H1 (cell line): ENCODE data around the gene ZNF620. TPM values are rescaled to one million over a fixed set of nuclear protein-coding genes. Genes with fewer than 3 reads are reported as not detected.

Source experiments
- CTCF ChIA-PET: fragments of 300-600 bp; sonication (Branson Sonifier 250); formaldehyde crosslinking; loops from one replicate; lab custom pipeline; 2021; ENCODE audit not compliant: partially characterized antibody; lab: Charles Lee
- POLR2A ChIA-PET: fragments of 300-600 bp; sonication (Branson Sonifier 250); formaldehyde crosslinking; loops from one replicate; lab custom pipeline; 2021; ENCODE audit warnings: inconsistent platforms; ENCODE audit not compliant: partially characterized antibody; lab: Charles Lee
- DNase-seq, 2 experiments: peaks; one replicate each; pipeline versions ENCODE4 v3.0.0 to v3.0.0-alpha.2; 2010 to 2022; ENCODE audit warnings: low spot score in 2 of 2, low read depth in 1 of 2, mixed read lengths in 1 of 2
- FAIRE-seq: peaks from 2 replicates; lab custom pipeline; 2011; peaks lifted over from hg19 to GRCh38; lab: Jason Lieb, UNC
- H2AFZ ChIP-seq: 2 replicates; pipeline ENCODE4 v1.8.1; 2012; ENCODE audit warnings: low read length, inconsistent platforms
- H2AK5ac ChIP-seq: 2 replicates; pipeline ENCODE4 v1.6.1; 2013; ENCODE audit warnings: low read depth, low read length
- H2BK120ac ChIP-seq: replicated peaks from 2 replicates; pipeline ENCODE3; 2013; ENCODE audit warnings: low read depth, low read length, inconsistent platforms
- H2BK12ac ChIP-seq: 2 replicates; pipeline ENCODE4 v1.6.1; 2013; ENCODE audit warnings: low read depth, low read length
- H2BK15ac ChIP-seq: 2 replicates; pipeline ENCODE4 v1.6.1; 2013; ENCODE audit warnings: low read length
- H2BK20ac ChIP-seq: 2 replicates; pipeline ENCODE4 v1.6.1; 2013; ENCODE audit warnings: low read length
- H2BK5ac ChIP-seq: 2 replicates; pipeline ENCODE4 v1.6.1; 2013; ENCODE audit warnings: low read depth, low read length
- H3K14ac ChIP-seq: 2 replicates; pipeline ENCODE4 v1.6.1; 2013; ENCODE audit warnings: inconsistent platforms; ENCODE audit not compliant: insufficient read length
- H3K18ac ChIP-seq: 2 replicates; pipeline ENCODE4 v1.6.1; 2013; ENCODE audit warnings: low read length; ENCODE audit errors: extremely low read depth
- H3K23ac ChIP-seq: 2 replicates; pipeline ENCODE4 v1.6.1; 2013; ENCODE audit warnings: inconsistent platforms; ENCODE audit not compliant: insufficient read length
- H3K23me2 ChIP-seq: 2 replicates; pipeline ENCODE4 v1.6.1; 2013; ENCODE audit warnings: low read depth, low read length
- H3K27ac ChIP-seq: 2 replicates; pipeline ENCODE4 v1.6.1; 2011; ENCODE audit warnings: low read depth, low read length, inconsistent platforms
- H3K27me3 ChIP-seq, 4 experiments: replicated peaks in 1 of 4; 1 replicate in 1 of 4; 2 replicates in 3 of 4; pipeline versions ENCODE4 v1.6.1 to v1.8.1; 2011 to 2013; ENCODE audit warnings: low read length in 3 of 4, mild to moderate bottlenecking in 3 of 4, inconsistent platforms in 2 of 4, mixed read lengths in 2 of 4, moderate library complexity in 1 of 4; ENCODE audit not compliant: control insufficient read depth in 3 of 4, insufficient read depth in 3 of 4; ENCODE audit errors: extremely low read depth in 1 of 4
- H3K36me3 ChIP-seq, 4 experiments: 2 replicates each; pipeline versions ENCODE4 v1.6.1 to v1.8.1; 2011 to 2013; ENCODE audit warnings: mild to moderate bottlenecking in 4 of 4, low read length in 3 of 4, moderate library complexity in 2 of 4, control low read depth in 1 of 4, inconsistent platforms in 1 of 4; ENCODE audit not compliant: insufficient read depth in 4 of 4, control insufficient read depth in 2 of 4
- H3K4ac ChIP-seq: replicated peaks from 2 replicates; pipeline ENCODE3; 2013; ENCODE audit warnings: low read length, low read depth, mixed read lengths, inconsistent platforms; ENCODE audit not compliant: insufficient read length
- H3K4me1 ChIP-seq, 4 experiments: replicated peaks in 1 of 4; 1 replicate in 1 of 4; 2 replicates in 3 of 4; pipeline versions ENCODE4 v1.6.1 to v1.8.1; 2011 to 2013; ENCODE audit warnings: low read length in 3 of 4, inconsistent platforms in 2 of 4, mixed read lengths in 1 of 4; ENCODE audit not compliant: insufficient read depth in 4 of 4, control insufficient read depth in 3 of 4
- H3K4me2 ChIP-seq, 2 experiments: 2 replicates each; pipeline versions ENCODE4 v1.6.1 to v1.8.1; 2011 to 2013; ENCODE audit warnings: low read depth in 2 of 2, low read length in 2 of 2, control low read depth in 1 of 2, inconsistent platforms in 1 of 2, mild to moderate bottlenecking in 1 of 2; ENCODE audit not compliant: insufficient read depth in 1 of 2
- H3K4me3 ChIP-seq, 4 experiments: fragments of 200-600, 300-600 bp in 1 of 4; sonication (generic), shearing (Covaris generic), sonication (Bioruptor Twin) in 1 of 4; 2 replicates each; pipeline versions ENCODE4 v1.5.1 to v1.8.1; 2011 to 2016; ENCODE audit warnings: low read length in 4 of 4, low read depth in 3 of 4, control low read depth in 2 of 4, inconsistent platforms in 2 of 4, mild to moderate bottlenecking in 2 of 4, mixed read lengths in 1 of 4, moderate library complexity in 1 of 4; ENCODE audit not compliant: insufficient read depth in 2 of 4; ENCODE audit errors: extremely low read depth in 1 of 4
- H3K56ac ChIP-seq: replicated peaks from 2 replicates; pipeline ENCODE3; 2013; ENCODE audit warnings: low read depth, mild to moderate bottlenecking, mixed read lengths, low read length, inconsistent platforms; ENCODE audit not compliant: insufficient read length
- H3K79me1 ChIP-seq: 2 replicates; pipeline ENCODE4 v1.6.1; 2013; ENCODE audit warnings: low read depth, low read length, control low read depth
- H3K79me2 ChIP-seq, 2 experiments: 2 replicates each; pipeline versions ENCODE4 v1.6.1 to v1.8.1; 2012 to 2013; ENCODE audit warnings: low read length in 2 of 2, mild to moderate bottlenecking in 2 of 2, inconsistent platforms in 1 of 2; ENCODE audit not compliant: insufficient read depth in 2 of 2, control insufficient read depth in 1 of 2
- H3K9ac ChIP-seq, 4 experiments: replicated peaks in 1 of 4; 1 replicate in 1 of 4; 2 replicates in 3 of 4; pipeline versions ENCODE4 v1.6.1 to v1.8.1; 2011 to 2013; ENCODE audit warnings: low read depth in 3 of 4, low read length in 3 of 4, control low read depth in 2 of 4, mild to moderate bottlenecking in 2 of 4, moderate library complexity in 2 of 4, inconsistent platforms in 1 of 4; ENCODE audit errors: extremely low read depth in 1 of 4
- H3K9me3 ChIP-seq, 2 experiments: 2 replicates each; pipeline versions ENCODE4 v1.6.1 to v1.8.1; 2012 to 2013; ENCODE audit warnings: mild to moderate bottlenecking in 2 of 2, moderate library complexity in 2 of 2, control low read depth in 1 of 2, inconsistent platforms in 1 of 2, low read depth in 1 of 2, low read length in 1 of 2, mixed read lengths in 1 of 2; ENCODE audit not compliant: insufficient read depth in 2 of 2
- H4K20me1 ChIP-seq, 2 experiments: replicated peaks in 1 of 2; 2 replicates each; pipeline versions ENCODE3 to v1.8.1; 2011 to 2013; ENCODE audit warnings: inconsistent platforms in 2 of 2, low read length in 2 of 2, mild to moderate bottlenecking in 1 of 2; ENCODE audit not compliant: insufficient read depth in 2 of 2, control insufficient read depth in 1 of 2
- H4K5ac ChIP-seq: 2 replicates; pipeline ENCODE4 v1.6.1; 2013; ENCODE audit warnings: low read length, low read depth, mixed read lengths, inconsistent platforms; ENCODE audit not compliant: insufficient read length
- H4K8ac ChIP-seq: 2 replicates; pipeline ENCODE4 v1.8.0; 2013; ENCODE audit warnings: mild to moderate bottlenecking, moderate library complexity, low read length, inconsistent platforms; ENCODE audit not compliant: insufficient read depth; ENCODE audit errors: extremely low read depth
- H4K91ac ChIP-seq: replicated peaks from 2 replicates; pipeline ENCODE3; 2013; ENCODE audit warnings: low read length, mixed read lengths, inconsistent platforms; ENCODE audit not compliant: insufficient read length
- BACH1 ChIP-seq: IDR thresholded peaks from 2 replicates; pipeline ENCODE4 v1.6.1; 2012; ENCODE audit warnings: low read length, improper control_type of control experiment
- BCL11A ChIP-seq, 2 experiments: IDR thresholded peaks; one replicate each; pipeline ENCODE4 v1.6.1; 2011; ENCODE audit warnings: low read depth in 2 of 2, low read length in 2 of 2, mild to moderate bottlenecking in 2 of 2
- CHD1 ChIP-seq: IDR thresholded peaks from 2 replicates; pipeline ENCODE4 v1.6.1; 2012; ENCODE audit warnings: low read depth, low read length, improper control_type of control experiment
- EGR1 ChIP-seq: IDR thresholded peaks from 2 replicates; pipeline ENCODE4 v1.6.1; 2011; ENCODE audit warnings: low read depth, low read length, borderline replicate concordance
- GABPA ChIP-seq: IDR thresholded peaks from 2 replicates; pipeline ENCODE4 v1.6.1; 2011; ENCODE audit warnings: mild to moderate bottlenecking, low read length, moderate library complexity, borderline replicate concordance; ENCODE audit not compliant: insufficient read depth
- RNF2 ChIP-seq: fragments of 200-900, 300-1000 bp; sonication (generic); IDR thresholded peaks from 2 replicates; pipeline ENCODE4 v1.7.1; 2016; ENCODE audit warnings: borderline replicate concordance, low read depth, mild to moderate bottlenecking, antibody characterized with exemption, low read length; ENCODE audit not compliant: poor library complexity, severe bottlenecking; ENCODE audit errors: missing control alignments
- TAF1 ChIP-seq: IDR thresholded peaks from 2 replicates; pipeline ENCODE4 v1.6.1; 2011; ENCODE audit warnings: mild to moderate bottlenecking, low read depth, low read length
- YY1 ChIP-seq: IDR thresholded peaks from 2 replicates; pipeline ENCODE4 v1.6.1; 2011; ENCODE audit warnings: low read depth, mild to moderate bottlenecking, low read length
- WGBS, 2 experiments: shearing (Covaris generic) in 1 of 2; methylation state at CpG; one replicate each; pipeline versions ENCODE4 v1.1.6 to v1.1.7; 2013 to 2015; ENCODE audit warnings: low lambda C conversion rate in 2 of 2, mixed read lengths in 2 of 2, inconsistent platforms in 1 of 2, low coverage in 1 of 2, missing lambda C conversion rate in 1 of 2; ENCODE audit not compliant: insufficient replicate concordance in 2 of 2, insufficient coverage in 1 of 2, insufficient read length in 1 of 2; ENCODE audit errors: extremely low coverage in 1 of 2, missing lambda C conversion rate in 1 of 2; 5-methylcytosine and 5-hydroxymethylcytosine counted together
- polyA plus RNA-seq, 7 experiments: library from polyadenylated mRNA; depleted of rRNA in 3 of 7; stranded (reverse) in 5 of 7; unstranded in 2 of 7; fragments of >200 nt in 5 of 7; fragments of 200-250 nt in 2 of 7; gene quantifications; 1 replicate in 5 of 7; 2 replicates in 1 of 7; 4 replicates in 1 of 7; pipeline versions ENCODE4 v1.2.1 to v1.2.3, GENCODE V29; 2011 to 2013; ENCODE audit warnings: missing spikeins in 2 of 7, mixed read lengths in 2 of 7
- total RNA-seq: library from RNA; stranded (reverse); fragmentation: NEBNext Ultra II Directional; extraction: Animal tissue kit (Norgen Biotek cat#: 25700); gene quantifications from 2 replicates; pipeline ENCODE4 v1.2.1, GENCODE V29; 2021
- TF ChIP-seq, protein P1 (sequence below): IDR thresholded peaks from 2 replicates; pipeline ENCODE4 v1.6.1; 2011; ENCODE audit warnings: low read depth, mild to moderate bottlenecking, low read length; ENCODE audit not compliant: insufficient read depth
- TF ChIP-seq, protein P2 (sequence below): IDR thresholded peaks from 2 replicates; pipeline ENCODE4 v1.6.1; 2012; ENCODE audit warnings: inconsistent platforms

The ZNF620 gene
- total and polyA plus RNA-seq, 2 of the 8 experiments (the other 6 are each of a cell fraction or from before 2014, with no cell fraction given): 5.1 to 20.2 TPM

DNA sequence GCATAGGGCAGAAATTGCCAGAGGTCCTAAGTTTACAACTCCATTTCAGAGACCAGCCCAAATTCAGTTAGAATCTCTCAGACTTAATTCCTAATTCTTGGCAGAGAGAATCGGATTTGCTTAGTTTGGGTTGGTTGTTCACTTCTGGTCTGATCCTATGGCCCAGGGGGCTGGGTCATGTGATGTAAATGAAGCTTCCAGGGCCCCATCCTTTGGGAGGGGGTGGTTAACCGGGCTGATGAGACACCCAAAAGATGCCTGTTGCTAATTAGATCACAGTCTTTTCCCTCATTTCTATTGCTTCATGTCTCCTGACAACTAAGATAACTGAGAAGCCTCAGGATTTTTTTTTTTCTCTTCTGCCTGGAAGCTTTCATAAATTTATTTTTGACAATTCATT, 11.1 kb upstream of the ZNF620 start:
- H4K8ac ChIP-seq: no peak overlapping the region
- no peak overlapping the region for H2BK120ac ChIP-seq
- no peak overlapping the region for H3K23ac ChIP-seq
- no peak overlapping the region for H3K18ac ChIP-seq
- no peak overlapping the region for H3K27ac ChIP-seq
- no peaks in the 10 kb centered on the region for H3K36me3 ChIP-seq
- peak overlapping the region in 1 of 4 experiments; percentile 24; a peak in 2 of 7 replicates for H3K9ac ChIP-seq
- CTCF ChIA-PET: interaction anchor here (0.7 to 3.1 kb wide), 3 partner anchors 10 to 29 kb away, joined by 3 to 17 read pairs (median 3); partner anchors contain the start of gene ZNF620
- WGBS, 2 experiments: 62% methylated on average over 2 of the region's 2 CpGs; no CpG with 5 or more reads in 1 of the 2 experiments
- no peak overlapping the region for H4K5ac ChIP-seq
- H3K4me1 ChIP-seq: no peaks in the 10 kb centered on the region
- no peak overlapping the region for H2BK12ac ChIP-seq
- H4K20me1 ChIP-seq: no peaks in the 10 kb centered on the region
- no peak overlapping the region for H3K4me2 ChIP-seq
- H3K27me3 ChIP-seq: peaks cover 0 to 2% (median 0%) of the 10 kb centered on the region in 4 experiments; a peak in 1 of 7 replicates
- H2BK20ac ChIP-seq: no peak overlapping the region
- H3K4ac ChIP-seq: no peak overlapping the region
- no peak overlapping the region for H4K91ac ChIP-seq
- no peak overlapping the region for H3K4me3 ChIP-seq
- TF ChIP-seq TAF1: no peak
- no peak for TF ChIP-seq RNF2
- TF ChIP-seq YY1: no peak
- TF ChIP-seq CHD1: no peak
- TF ChIP-seq EGR1: no peak
- no peak for TF ChIP-seq BACH1
- TF ChIP-seq, protein P1, sequence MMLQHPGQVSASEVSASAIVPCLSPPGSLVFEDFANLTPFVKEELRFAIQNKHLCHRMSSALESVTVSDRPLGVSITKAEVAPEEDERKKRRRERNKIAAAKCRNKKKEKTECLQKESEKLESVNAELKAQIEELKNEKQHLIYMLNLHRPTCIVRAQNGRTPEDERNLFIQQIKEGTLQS: no peak
- no peak for TF ChIP-seq GABPA
- no peak for TF ChIP-seq BCL11A (IDR thresholded peaks at IDR 0.05; ENCODE audit: low read depth in 2 of 2, low read length in 2 of 2)
- TF ChIP-seq, protein P2, sequence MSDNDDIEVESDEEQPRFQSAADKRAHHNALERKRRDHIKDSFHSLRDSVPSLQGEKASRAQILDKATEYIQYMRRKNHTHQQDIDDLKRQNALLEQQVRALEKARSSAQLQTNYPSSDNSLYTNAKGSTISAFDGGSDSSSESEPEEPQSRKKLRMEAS: no peak
- DNase-seq: no peak
- no peak for FAIRE-seq
- no peak overlapping the region for H2AK5ac ChIP-seq
- H2BK5ac ChIP-seq: no peak overlapping the region
- H3K79me1 ChIP-seq: no peaks in the 10 kb centered on the region
- no peak overlapping the region for H3K14ac ChIP-seq
- 0 out of 2 replicates have a peak overlapping the region, but pooled peaks have one; percentile 49 for H2AFZ ChIP-seq
- H2BK15ac ChIP-seq: no peak overlapping the region
- no peak overlapping the region for H3K56ac ChIP-seq
- H3K9me3 ChIP-seq: no peaks in the 10 kb centered on the region
- POLR2A ChIA-PET: interaction anchor here (1.1 to 4.1 kb wide), 7 partner anchors 11 to 41 kb away, joined by 3 to 22 read pairs (median 7); partner anchors contain the start of genes RPL14, ZNF619, ZNF620 and ZNF621
- H3K79me2 ChIP-seq: no peaks in the 10 kb centered on the region
- no peaks in the 10 kb centered on the region for H3K23me2 ChIP-seq
